DOHH2 (cell line): ENCODE measurements around the gene SIDT2.

Experiments used
- EZH2phosphoT487 ChIP-seq: fragments of 200-600 bp; sonication (generic); IDR thresholded peaks from 2 replicates; pipeline ENCODE4 v1.6.1; 2017; ENCODE audit warnings: borderline replicate concordance, mild to moderate bottlenecking, antibody characterized with exemption, low read length, moderate library complexity, mixed read lengths
- TF ChIP-seq, protein P1 (sequence below): fragments of 200-600 bp; sonication (generic); IDR thresholded peaks from one replicate; pipeline ENCODE4 v1.5.1; 2014; ENCODE audit warnings: antibody characterized with exemption, mild to moderate bottlenecking, low read depth, low read length; ENCODE audit not compliant: poor library complexity, severe bottlenecking

DNA sequence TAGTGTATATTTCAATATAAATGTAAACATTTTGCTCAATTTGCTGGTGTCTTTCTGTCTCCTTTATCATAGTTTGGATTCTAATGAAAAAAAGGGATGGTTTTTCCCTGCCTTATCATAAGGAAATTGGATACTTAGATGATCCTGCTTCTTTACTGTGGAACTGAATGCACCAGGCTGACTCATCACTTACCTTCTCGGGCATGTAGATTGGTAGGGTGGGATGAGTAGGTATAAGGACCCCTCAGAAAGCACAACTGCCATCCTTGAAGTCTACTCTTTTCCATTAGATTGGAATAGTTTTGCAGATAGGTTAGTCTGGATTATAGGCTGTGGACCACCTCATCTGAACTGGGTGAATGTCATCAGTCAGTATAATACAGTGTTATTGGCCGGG lies 7.5 kb upstream of the SIDT2 start:
- TF ChIP-seq, protein P1, sequence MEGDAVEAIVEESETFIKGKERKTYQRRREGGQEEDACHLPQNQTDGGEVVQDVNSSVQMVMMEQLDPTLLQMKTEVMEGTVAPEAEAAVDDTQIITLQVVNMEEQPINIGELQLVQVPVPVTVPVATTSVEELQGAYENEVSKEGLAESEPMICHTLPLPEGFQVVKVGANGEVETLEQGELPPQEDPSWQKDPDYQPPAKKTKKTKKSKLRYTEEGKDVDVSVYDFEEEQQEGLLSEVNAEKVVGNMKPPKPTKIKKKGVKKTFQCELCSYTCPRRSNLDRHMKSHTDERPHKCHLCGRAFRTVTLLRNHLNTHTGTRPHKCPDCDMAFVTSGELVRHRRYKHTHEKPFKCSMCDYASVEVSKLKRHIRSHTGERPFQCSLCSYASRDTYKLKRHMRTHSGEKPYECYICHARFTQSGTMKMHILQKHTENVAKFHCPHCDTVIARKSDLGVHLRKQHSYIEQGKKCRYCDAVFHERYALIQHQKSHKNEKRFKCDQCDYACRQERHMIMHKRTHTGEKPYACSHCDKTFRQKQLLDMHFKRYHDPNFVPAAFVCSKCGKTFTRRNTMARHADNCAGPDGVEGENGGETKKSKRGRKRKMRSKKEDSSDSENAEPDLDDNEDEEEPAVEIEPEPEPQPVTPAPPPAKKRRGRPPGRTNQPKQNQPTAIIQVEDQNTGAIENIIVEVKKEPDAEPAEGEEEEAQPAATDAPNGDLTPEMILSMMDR: no peak
- TF ChIP-seq EZH2phosphoT487: no peak
